ENCODE data around the gene FLYWCH1. TPM values are rescaled to one million over a fixed set of nuclear protein-coding genes. Genes with fewer than 3 reads are reported as not detected.

The FLYWCH1 gene
- total and polyA plus RNA-seq, 9 of the 15 experiments (the other 6 are each of a cell fraction or from before 2014, with no cell fraction given): 0.18 to 33.6 (median 11.3) TPM

GRCh38 chr16:2999929-3000328, 88.2 kb downstream of the FLYWCH1 start:
- intact Hi-C loops (cut with micrococcal nuclease): no loop called here
- Histone ChIP-seq H3K9me1 (ENCODE audit: control insufficient read depth, insufficient read depth, low read length) (no peaks in the 10 kb centered on the region), H3K79me2 (ENCODE audit: control insufficient read depth, insufficient read depth, low read length) (peaks cover 2% of the 10 kb centered on the region; the same call in 1 of the 3 replicates), H3K4me2 (ENCODE audit: insufficient read depth, low read length) (no peak overlapping the region), H4K20me1 (replicated peaks; ENCODE audit: control insufficient read depth, insufficient read depth, low read length) (no peaks in the 10 kb centered on the region), H3K27me3 (ENCODE audit: control insufficient read depth in 2 of 2, insufficient read depth in 2 of 2, low read length in 2 of 2) (no peaks in the 10 kb centered on the region), H3K4me1 (replicated peaks in 1 of 2; ENCODE audit: control insufficient read depth in 2 of 2, insufficient read depth in 2 of 2, low read length in 2 of 2) (peaks cover 0 to 36% of the 10 kb centered on the region in 2 experiments; a peak in 2 of 5 replicates), H3K36me3 (ENCODE audit: control insufficient read depth, insufficient read depth, low read length) (no peaks in the 10 kb centered on the region), H2AFZ (ENCODE audit: low read depth, low read length) (no peak overlapping the region), H3K27ac (ENCODE audit: extremely low read depth, low read depth, low read length) (no peak overlapping the region), H3K9me3 (replicated peaks; ENCODE audit: control insufficient read depth, insufficient read depth, low read depth, low read length) (no peaks in the 10 kb centered on the region), H3K4me3 (no peak overlapping the region), H3K9ac (ENCODE audit: insufficient read depth in 1 of 2, low read depth in 2 of 2, low read length in 2 of 2) (peak overlapping the region in 1 of 2 experiments; percentile 78; a peak in 1 of 4 replicates)
- in situ Hi-C loops (cut with MboI): no loop called here
- WGBS (ENCODE audit: insufficient coverage, low coverage, missing lambda C conversion rate): 59% methylated on average over 6 of the region's 6 CpGs
- ChIA-PET POLR2A (interaction anchor here (0.6 to 1.0 kb wide), 3 partner anchors 15 to 60 kb away, joined by 3 read pairs; no protein-coding TSS in a partner anchor), CTCF (ENCODE audit: low intra/inter-chr PET ratio) (no interaction called here)
- ATAC-seq: no peak
- DNase-seq (ENCODE audit: extremely low read depth in 1 of 4, low spot score in 3 of 4): no peak
- TF ChIP-seq NCOA6 (IDR thresholded peaks at IDR 0.05) (no peak), PREB (CRISPR knock-in tag; IDR thresholded peaks at IDR 0.05) (no peak), ZNF395 (CRISPR knock-in tag; IDR thresholded peaks at IDR 0.05) (no peak)
- no peak for FAIRE-seq
- no TSS peak for BruUV-seq (replicated peaks)

Measured in K562 (cell line).